ENCODE results near the gene CTAGE4.
"Not testable (repeated sequence)": the region's sequence is repeated elsewhere in the genome, so short reads cannot be mapped to it uniquely, and the experiment has no call there.

- not testable (repeated sequence) for TF ChIP-seq POLR2A, CTCF, EP300 (IDR thresholded peaks at IDR 0.05)
Measured at GRCh38 chr7:144171594-144172350, 11.5 kb upstream of the CTAGE4 start.

All from ovary (tissue), 3 donors.